ENCODE data around the gene ZIC1.

GRCh38 chr3:147405231-147406027 lies 3.7 kb upstream of the ZIC1 start:
- no peak for TF ChIP-seq CTCF (conservative IDR thresholded peaks at IDR 0.05)
- no peak for TF ChIP-seq ZFX (IDR thresholded peaks at IDR 0.05)
